AG09319 (cell line): ENCODE results near the gene PINK1.
"Not testable (repeated sequence)": the region's sequence is repeated elsewhere in the genome, so short reads cannot be mapped to it uniquely, and the experiment has no call there.

Source experiments
- DNase-seq: peaks from one replicate; pipeline ENCODE4 v3.0.0-alpha.2; 2010; ENCODE audit warnings: low read depth; ENCODE audit errors: extremely low read depth
- TF ChIP-seq, protein P1 (sequence below): IDR thresholded peaks from 2 replicates; pipeline ENCODE4 v1.5.1; 2011; ENCODE audit warnings: low read depth, mild to moderate bottlenecking, inconsistent platforms, low read length, moderate library complexity

PINK1 gene

DNA sequence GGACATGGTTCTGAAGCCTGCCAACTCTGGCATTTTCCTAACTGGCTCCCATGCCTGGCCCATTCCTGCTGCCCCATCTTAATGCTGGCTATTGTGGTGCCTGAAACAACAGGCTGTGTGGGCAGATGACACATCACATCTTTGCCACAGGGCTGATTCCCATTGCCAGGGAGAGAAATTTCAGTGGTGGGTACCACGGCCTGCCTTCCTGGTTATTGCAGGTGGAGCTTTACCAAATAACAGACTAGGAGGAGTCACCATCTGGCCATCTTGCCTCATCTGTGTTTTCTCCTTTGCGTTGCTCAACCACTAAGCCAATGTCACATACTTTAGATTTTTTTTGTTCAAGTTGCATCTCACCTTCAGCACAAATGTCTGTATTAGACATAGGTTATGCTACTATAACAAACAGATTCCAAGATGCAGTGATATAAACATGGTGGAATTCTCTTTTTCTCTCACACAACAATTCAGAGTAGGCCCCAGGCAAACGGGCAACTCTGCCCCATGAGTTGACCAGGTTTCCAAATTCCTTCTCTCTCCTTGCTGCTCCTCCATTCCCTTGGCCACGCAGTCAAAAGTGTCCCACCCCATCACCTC lies 30.3 kb upstream of the PINK1 start:
- DNase-seq: no peak
- TF ChIP-seq, protein P1, sequence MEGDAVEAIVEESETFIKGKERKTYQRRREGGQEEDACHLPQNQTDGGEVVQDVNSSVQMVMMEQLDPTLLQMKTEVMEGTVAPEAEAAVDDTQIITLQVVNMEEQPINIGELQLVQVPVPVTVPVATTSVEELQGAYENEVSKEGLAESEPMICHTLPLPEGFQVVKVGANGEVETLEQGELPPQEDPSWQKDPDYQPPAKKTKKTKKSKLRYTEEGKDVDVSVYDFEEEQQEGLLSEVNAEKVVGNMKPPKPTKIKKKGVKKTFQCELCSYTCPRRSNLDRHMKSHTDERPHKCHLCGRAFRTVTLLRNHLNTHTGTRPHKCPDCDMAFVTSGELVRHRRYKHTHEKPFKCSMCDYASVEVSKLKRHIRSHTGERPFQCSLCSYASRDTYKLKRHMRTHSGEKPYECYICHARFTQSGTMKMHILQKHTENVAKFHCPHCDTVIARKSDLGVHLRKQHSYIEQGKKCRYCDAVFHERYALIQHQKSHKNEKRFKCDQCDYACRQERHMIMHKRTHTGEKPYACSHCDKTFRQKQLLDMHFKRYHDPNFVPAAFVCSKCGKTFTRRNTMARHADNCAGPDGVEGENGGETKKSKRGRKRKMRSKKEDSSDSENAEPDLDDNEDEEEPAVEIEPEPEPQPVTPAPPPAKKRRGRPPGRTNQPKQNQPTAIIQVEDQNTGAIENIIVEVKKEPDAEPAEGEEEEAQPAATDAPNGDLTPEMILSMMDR: no peak

DNA sequence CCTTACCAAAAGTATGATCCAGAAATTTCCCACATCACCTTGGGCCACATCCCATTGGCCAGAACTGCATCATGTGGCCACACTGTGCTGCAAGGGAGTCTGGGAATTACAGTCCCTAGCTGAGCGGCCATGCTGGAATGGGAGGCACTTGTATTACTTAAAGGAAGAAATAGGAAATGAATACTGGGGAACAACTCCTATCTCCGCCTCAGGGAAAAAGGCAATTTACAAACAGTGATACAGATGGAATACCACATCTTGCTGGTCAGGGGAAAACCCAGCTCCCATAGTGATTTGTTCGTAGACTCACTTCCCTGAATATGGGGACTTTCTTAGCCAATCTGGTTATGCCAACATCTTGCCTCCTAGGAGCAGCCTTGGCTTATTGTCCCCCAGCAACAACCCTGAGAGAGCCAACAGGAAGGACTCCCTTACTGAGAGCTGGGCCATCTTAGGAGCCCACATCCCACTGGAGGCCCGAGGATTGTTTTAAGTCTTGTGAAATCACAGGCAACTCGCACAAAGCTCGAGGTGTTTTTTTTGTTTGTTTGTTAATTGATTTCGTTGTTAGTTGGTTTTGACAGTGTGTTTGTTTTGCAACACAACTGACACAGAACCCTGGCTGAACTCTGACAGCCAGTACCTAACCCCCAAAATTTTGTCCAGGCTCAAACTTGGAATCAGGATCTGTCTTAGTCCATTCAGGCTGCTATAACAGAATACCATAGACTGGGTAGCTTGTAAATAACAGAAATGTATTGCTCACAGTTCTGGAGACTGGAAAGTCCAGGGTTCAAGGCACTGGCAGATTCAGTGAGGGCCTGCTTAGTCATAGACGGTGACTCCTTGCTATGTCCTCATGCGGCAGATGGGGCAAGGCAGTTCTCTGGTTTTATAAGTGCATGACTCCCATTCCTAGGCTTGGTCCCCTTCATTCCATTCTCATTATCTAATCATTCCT lies 29.5 kb upstream of the PINK1 start:
- TF ChIP-seq, protein P1: no peak
- no peak for DNase-seq

DNA sequence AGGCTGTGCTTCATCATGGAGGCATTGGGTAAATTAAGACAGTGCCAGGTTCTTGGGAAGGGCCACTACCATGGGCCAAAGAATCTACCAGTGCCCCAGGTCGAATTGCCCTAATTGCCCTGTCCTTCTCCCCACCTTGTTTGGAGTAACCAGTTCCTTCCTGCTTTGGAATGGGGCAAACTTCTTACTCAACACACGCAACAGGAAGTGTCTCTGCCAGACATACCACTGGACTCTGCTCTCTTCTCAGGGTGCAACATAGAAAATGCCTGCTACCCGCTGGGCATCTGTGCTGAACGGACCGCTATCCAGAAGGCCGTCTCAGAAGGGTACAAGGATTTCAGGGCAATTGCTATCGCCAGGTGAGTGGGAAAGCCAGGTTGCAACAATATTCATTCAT lies 28.6 kb upstream of the PINK1 start:
- DNase-seq: no peak
- TF ChIP-seq, protein P1: no peak

DNA sequence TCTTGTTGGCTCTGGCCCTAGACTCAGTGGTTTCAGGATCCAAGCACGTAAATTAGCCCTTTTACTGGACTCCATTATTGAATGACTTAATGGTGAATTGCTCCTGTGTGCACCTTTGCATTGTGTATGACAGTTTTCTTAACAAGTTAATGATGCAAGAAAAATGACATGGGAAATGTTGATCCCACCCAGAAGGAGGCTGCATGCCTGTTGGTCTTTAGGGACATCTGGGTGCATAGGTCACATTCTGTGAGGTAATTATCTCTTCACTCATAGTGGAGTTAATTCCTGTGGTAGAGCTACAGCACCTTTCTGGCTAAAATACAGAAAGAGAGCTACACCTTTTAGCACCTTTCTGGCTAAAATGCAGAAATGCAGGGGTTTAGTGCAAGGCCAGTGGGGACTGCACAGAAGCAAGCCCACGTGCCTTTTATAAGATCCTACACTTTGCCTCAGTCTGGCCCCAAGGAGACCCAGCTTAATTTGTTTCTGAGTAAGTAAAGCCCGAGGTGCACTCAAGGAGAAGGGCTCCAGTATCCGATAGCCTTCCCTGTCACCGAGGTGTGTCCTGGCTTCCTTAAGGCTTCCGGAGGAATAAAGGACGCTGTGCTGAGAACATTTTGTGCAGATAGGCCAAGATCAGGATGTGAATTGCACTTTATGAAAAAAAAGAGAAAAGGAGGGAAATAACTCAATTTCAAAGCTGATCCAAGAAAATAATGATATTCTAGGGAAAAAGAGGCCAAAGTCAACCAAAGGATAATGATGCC lies 26.3 kb upstream of the PINK1 start:
- not testable (repeated sequence) for DNase-seq

DNA sequence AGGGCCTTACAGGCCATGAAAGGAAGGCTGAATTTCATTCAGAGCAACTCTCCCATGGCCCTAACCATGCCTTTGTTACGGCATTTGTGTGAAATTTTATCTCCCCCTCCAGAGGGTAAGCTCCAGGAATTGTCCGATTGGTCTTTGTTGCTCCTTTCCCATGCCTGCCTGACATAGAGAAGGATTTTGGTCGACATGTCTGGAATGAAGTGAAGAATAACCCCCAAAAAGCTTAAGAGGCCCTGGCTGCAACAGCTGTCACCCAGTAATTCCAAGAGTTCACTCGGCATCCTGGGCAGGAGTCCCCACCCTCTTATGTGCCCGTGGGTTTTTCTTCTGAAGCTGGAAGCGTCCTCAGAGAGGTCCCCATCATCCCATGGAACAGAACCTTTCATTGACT lies 23.7 kb upstream of the PINK1 start:
- DNase-seq: no peak
- TF ChIP-seq, protein P1: no peak

DNA sequence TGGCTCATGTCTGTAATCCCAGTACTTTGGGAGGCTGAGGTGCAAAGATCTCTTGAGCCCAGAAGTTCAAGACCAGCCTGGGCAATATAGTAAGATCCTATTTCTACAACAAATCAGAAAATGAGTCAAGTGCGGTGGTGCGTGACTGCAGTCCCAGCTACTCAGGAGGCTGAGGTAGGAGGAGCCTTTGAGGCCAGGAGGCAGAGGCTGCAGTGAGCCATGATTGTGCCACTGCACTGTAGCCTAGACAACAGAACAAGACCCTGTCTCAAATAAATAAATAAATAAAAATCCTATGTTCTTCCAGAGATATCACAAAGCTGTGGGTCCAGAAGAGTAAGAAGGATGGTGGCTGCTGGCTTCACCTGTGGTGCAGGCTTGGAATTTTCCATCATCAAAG lies 22.3 kb upstream of the PINK1 start:
- TF ChIP-seq, protein P1: no peak

DNA sequence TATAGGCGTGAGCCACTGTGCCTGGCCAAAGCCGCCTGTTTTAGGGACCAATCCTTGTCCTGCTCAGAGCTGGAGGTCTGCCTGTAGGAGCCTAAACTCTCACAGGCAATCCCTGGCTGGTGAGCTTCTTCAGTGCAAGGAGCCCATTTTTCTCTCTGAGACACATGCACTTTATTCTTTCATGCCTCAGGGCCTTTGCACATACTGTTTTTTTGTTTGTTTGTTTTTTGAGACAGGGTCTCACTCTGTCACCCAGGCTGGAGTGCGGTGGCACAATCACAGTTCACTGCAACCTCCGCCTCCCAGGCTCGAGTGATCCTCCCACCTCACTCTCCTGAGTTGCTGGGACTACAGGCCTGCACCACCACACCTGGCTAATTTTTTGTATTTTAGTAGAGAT lies 21.6 kb upstream of the PINK1 start:
- DNase-seq: no peak
- TF ChIP-seq, protein P1: no peak

More for the DNA sequence above, 22.3 kb upstream of the PINK1 start:
- no peak for DNase-seq
